Measurements from ENCODE around the gene VPS54. TPM values are rescaled to one million over a fixed set of nuclear protein-coding genes. Genes with fewer than 3 reads are reported as not detected.

Gene VPS54
- total RNA-seq, 2 donors from 2014 or later = 16.2 to 22.5 TPM

DNA sequence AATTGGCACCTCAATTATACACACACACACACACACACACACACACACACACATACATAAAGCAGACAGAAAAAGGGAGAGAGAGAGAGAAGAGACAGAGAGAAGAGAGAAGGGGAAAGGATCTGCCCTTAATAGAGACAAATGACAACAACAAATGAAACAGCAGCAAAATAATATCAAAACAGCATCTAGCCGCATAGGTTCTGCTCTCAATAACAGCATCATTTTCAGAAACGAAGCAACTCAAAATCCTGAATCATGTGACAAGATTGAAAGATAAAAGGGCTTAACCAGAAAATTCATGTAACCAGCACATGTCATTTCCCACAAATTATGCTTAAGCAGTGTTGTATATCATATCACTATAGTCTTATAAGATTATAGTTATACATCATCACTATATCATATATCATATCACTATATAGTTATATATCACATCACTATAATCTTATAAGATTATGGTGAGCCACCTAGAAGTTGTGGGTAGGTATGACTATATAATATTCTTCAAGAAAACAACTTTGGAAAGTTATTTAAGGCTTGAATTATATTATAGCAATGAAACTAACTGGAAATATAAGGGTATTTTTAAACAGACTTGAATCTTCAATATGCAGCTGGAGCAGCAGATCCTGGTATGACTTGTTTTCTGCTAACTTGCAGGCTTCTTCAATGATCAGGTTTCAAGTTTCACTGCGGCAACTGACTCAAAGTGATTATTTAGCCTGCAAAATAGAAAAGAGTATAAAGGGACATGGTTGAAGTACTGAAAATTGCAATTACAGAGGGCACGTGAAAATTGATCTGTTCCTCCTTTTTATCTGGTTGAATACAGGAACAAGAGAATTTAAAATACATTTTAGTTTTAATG lies 16.1 kb upstream of the VPS54 start:
- TF ChIP-seq, protein P1, sequence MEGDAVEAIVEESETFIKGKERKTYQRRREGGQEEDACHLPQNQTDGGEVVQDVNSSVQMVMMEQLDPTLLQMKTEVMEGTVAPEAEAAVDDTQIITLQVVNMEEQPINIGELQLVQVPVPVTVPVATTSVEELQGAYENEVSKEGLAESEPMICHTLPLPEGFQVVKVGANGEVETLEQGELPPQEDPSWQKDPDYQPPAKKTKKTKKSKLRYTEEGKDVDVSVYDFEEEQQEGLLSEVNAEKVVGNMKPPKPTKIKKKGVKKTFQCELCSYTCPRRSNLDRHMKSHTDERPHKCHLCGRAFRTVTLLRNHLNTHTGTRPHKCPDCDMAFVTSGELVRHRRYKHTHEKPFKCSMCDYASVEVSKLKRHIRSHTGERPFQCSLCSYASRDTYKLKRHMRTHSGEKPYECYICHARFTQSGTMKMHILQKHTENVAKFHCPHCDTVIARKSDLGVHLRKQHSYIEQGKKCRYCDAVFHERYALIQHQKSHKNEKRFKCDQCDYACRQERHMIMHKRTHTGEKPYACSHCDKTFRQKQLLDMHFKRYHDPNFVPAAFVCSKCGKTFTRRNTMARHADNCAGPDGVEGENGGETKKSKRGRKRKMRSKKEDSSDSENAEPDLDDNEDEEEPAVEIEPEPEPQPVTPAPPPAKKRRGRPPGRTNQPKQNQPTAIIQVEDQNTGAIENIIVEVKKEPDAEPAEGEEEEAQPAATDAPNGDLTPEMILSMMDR (IDR thresholded peaks at IDR 0.05) = no peak
- Histone ChIP-seq H3K4me1 (no peaks in the 10 kb centered on the region), H3K9ac (ENCODE audit: low read depth in 2 of 2, low read length in 2 of 2) (no peak overlapping the region), H3K36me3 (no peaks in the 10 kb centered on the region), H3K27me3 (no peaks in the 10 kb centered on the region), H3K9me3 (no peaks in the 10 kb centered on the region), H3K27ac (no peak overlapping the region), H3K4me3 (no peak overlapping the region)
- intact Hi-C loops (cut with DNase I) = no loop called here
- DNase-seq = no peak

DNA sequence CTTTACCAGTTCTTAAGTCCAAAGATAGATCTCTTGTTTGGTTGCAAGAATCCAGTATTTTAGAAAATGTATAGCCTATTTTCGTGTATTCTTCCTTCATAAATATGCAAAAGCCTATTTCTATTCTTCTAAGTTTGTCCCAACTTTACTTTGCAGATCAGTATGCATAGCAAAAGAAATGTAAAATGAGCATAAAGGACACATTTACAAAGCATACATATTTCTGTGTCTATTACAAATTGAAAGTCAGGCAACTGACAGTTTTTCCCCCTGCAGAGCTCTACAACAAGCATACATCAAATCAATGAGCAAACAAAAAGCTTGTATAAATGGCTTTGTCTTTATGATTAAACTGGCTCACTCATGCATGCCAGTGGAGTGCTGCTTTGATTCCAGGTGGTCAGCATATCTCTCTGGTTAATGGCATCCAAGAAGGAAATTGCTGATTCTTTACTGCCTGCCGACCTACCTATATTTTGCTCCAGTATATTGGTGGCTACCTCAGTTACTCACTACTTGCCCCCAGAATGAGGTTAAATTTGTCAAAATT lies 10.0 kb upstream of the VPS54 start:
- Histone ChIP-seq H3K27me3 (no peaks in the 10 kb centered on the region), H3K4me3 (no peak overlapping the region), H3K4me1 (no peaks in the 10 kb centered on the region), H3K9ac (ENCODE audit: low read depth in 2 of 2, low read length in 2 of 2) (no peak overlapping the region), H3K27ac (no peak overlapping the region), H3K9me3 (no peaks in the 10 kb centered on the region), H3K36me3 (no peaks in the 10 kb centered on the region)
- no peak for DNase-seq
- TF ChIP-seq, protein P1 (IDR thresholded peaks at IDR 0.05) = no peak
- intact Hi-C loops (cut with DNase I) = no loop called here

DNA sequence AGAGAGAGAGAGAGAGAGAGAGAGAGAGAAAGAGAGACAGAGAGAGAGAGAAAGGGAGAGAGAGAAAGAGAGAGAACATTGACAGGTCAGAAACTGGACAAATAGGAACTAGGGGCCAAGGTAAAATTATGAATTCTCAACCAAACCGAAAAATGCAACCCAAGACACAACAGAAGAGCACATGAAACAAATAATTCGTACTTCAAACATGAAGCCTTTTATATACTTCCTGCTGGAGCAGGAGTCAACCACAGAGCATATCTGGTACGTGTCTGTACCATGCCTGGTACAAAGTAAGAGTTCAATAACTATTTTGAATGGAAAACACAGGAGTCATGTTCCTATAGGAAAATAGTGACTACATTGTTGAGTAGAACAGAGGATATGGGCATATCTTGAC lies 6.5 kb upstream of the VPS54 start:
- TF ChIP-seq, protein P1 (IDR thresholded peaks at IDR 0.05) = no peak
- Histone ChIP-seq H3K9me3 (no peaks in the 10 kb centered on the region), H3K27ac (no peak overlapping the region), H3K4me1 (no peaks in the 10 kb centered on the region), H3K36me3 (no peaks in the 10 kb centered on the region), H3K4me3 (no peak overlapping the region), H3K27me3 (no peaks in the 10 kb centered on the region), H3K9ac (ENCODE audit: low read depth in 2 of 2, low read length in 2 of 2) (no peak overlapping the region)
- no peak for DNase-seq
- intact Hi-C loops (cut with DNase I) = no loop called here

DNA sequence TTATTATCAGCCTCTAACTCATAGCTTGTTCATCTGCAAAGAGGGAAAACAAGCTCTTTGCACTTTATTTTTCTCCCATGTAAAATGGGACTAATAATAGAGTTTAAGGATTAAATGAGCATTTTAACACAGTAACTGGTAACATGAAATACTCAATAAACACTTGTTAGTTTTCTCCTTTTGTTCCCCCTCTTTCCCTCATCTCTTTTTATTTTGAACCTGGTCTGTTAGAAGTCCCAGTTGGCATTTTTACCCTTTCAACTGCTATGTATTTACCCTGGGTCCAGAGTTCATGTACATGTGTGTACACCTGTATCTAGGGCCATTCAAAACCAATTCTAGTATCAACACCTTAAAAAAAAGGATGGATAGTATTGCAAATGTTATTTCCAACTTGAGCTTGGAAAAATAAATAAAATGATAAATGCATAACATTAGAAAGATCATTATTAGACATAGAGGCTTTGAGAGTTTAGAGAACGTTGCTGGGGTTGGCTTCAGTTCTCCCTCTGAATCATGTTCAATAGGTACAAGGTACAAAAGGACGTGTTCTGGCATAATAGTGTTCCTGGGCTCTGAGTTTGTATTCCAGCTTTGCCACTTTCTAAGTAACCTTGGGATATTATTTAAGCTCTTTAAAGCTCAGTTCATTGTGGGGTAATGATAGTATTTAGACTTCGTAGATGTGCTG lies 5.2 kb upstream of the VPS54 start:
- no peak for DNase-seq
- H3K36me3 ChIP-seq = no peaks in the 10 kb centered on the region
- no peak overlapping the region for H3K4me3 ChIP-seq
- intact Hi-C loops (cut with DNase I) = no loop called here
- H3K9me3 ChIP-seq = no peaks in the 10 kb centered on the region
- TF ChIP-seq, protein P1 (IDR thresholded peaks at IDR 0.05) = no peak
- H3K27me3 ChIP-seq = no peaks in the 10 kb centered on the region
- no peaks in the 10 kb centered on the region for H3K4me1 ChIP-seq
- no peak overlapping the region for H3K9ac ChIP-seq (ENCODE audit: low read depth in 2 of 2, low read length in 2 of 2)
- H3K27ac ChIP-seq = no peak overlapping the region

DNA sequence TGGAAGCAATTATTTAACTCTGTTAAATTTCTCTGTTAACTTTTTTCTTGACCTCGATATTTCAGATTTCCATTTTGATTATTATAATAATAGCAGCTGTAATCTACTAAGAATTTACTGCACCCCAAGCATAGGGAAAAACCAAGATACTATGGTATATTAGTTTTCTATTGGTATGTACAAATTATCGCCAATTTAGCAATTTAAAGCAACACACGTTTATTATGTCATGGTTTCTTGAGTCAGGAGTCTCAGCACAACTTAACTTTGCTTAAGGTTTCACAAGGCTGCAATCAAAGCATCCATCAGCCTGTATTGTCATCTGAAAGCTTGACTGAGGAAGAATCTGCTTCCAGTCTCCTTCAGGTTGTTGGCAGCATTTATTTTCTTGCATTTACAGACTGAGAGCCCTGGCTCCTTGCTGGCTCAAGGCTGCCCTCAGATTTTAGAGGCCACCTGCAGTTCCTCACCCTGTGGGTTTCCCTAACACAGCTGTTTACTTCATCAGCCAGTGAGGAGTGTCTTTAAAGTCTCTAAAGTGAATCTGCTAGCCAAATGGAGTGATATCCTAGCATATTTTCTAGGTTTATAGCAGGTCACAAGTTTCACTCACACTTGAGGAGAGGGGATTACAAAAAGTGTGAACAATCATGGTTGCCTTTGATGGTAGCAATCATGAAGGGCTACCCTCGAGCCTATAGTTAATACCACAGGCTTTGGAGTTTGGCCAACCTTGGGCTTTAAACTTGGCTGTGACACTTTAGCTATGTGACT lies 4.4 kb upstream of the VPS54 start:
- TF ChIP-seq, protein P1 (IDR thresholded peaks at IDR 0.05) = no peak
- no peak for DNase-seq
- intact Hi-C loops (cut with DNase I) = no loop called here

More for the DNA sequence above, 4.4 kb upstream of the VPS54 start:
- Histone ChIP-seq H3K27me3 (no peaks in the 10 kb centered on the region), H3K9ac (ENCODE audit: low read depth in 2 of 2, low read length in 2 of 2) (no peak overlapping the region), H3K9me3 (no peaks in the 10 kb centered on the region), H3K36me3 (no peaks in the 10 kb centered on the region), H3K27ac (no peak overlapping the region), H3K4me1 (no peaks in the 10 kb centered on the region), H3K4me3 (no peak overlapping the region)

Data from colonic mucosa (tissue), 4 donors.